Measurements from ENCODE around the gene MAP3K5.

MAP3K5 gene

DNA sequence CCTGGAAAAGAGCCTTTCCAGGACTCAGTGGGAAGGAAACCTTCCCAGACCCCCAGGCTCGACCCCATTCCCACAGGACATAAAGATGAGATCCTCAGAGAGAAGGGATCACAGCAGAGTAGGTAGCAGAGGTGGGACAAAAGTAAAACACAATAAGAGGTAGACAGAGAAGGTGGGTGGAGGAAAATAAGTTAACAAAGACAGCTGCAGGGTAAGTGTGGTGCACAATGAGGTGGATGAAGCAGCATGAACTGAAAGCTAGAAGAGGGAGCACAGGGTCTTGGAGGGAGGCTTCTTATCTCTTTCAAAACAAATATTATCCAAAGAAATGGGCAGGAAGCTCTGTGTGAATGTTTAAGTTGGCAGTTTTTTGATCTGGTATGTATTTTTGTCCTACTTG is 228.1 kb downstream of the MAP3K5 start:
- in situ Hi-C loops (cut with HindIII; ENCODE audit: low sequenced_read_pairs), result no loop called here
- DNase-seq (ENCODE audit: low read depth), result no peak

DNA sequence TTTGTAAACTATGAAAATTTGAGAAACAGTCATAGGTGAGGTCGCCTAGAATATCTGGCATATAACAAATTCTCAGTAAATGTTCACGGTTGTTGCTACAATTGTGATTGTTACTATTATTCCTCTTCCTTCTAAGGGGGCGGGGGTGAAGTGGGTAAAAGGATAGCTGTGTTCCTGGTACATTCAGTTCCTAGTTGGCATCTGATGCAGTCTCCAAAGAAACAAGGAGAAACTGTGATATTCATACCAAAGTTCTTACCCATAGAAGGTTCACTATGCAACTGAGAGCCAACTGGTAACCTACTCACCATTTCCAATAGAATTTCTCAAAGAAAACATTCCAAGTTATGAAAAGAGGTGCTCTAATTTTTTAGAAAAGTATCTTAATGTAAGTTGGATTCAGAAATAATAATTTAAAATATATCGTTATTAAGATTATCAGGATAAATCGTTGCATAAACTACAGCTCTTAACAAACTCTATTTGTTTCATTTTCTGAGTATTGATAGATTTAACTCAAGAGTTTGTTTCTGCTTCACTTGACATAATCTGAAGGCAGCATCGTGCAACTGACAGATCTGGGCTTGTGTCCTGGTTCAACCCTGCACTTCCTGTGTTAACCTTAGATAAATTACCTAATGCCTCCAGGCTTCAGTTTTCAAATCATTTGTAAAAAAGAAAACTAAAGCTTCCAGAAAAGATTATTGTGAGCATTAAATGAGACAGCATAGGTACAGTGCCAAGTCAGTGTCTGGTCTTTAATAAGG is 228.7 kb downstream of the MAP3K5 start:
- DNase-seq (ENCODE audit: low read depth), result no peak
- no peak overlapping the region for H3K4me3 ChIP-seq (ENCODE audit: low read depth, low read length)
- TF ChIP-seq, protein P1, sequence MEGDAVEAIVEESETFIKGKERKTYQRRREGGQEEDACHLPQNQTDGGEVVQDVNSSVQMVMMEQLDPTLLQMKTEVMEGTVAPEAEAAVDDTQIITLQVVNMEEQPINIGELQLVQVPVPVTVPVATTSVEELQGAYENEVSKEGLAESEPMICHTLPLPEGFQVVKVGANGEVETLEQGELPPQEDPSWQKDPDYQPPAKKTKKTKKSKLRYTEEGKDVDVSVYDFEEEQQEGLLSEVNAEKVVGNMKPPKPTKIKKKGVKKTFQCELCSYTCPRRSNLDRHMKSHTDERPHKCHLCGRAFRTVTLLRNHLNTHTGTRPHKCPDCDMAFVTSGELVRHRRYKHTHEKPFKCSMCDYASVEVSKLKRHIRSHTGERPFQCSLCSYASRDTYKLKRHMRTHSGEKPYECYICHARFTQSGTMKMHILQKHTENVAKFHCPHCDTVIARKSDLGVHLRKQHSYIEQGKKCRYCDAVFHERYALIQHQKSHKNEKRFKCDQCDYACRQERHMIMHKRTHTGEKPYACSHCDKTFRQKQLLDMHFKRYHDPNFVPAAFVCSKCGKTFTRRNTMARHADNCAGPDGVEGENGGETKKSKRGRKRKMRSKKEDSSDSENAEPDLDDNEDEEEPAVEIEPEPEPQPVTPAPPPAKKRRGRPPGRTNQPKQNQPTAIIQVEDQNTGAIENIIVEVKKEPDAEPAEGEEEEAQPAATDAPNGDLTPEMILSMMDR (IDR thresholded peaks at IDR 0.05; ENCODE audit: low read depth, low read length, missing control alignments), result no peak
- in situ Hi-C loops (cut with HindIII; ENCODE audit: low sequenced_read_pairs), result no loop called here

More for the DNA sequence above, 228.1 kb downstream of the MAP3K5 start:
- no peak overlapping the region for H3K4me3 ChIP-seq (ENCODE audit: low read depth, low read length)
- TF ChIP-seq, protein P1 (IDR thresholded peaks at IDR 0.05; ENCODE audit: low read depth, low read length, missing control alignments), result no peak

DNA sequence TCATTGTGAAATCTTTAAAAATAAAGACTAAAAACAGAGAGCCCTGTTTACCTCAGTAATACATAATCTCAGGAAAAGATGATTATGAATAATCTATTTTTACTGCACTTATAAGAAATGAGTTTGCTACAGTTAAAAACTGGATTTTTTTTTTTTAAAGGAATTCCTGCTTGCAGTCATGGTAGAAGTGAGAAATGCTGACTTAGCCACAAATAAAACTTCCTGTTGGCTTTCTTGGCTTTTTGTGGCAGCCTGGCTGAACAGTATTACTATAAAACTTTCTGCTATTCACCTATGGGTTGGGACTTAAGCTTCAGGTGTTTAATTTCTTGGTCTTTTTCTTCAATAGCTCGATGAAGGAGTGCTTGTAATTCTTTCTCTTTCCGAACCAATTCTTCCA is 230.1 kb downstream of the MAP3K5 start:
- DNase-seq (ENCODE audit: low read depth), result no peak
- no peak overlapping the region for H3K4me3 ChIP-seq (ENCODE audit: low read depth, low read length)
- in situ Hi-C loops (cut with HindIII; ENCODE audit: low sequenced_read_pairs), result no loop called here
- TF ChIP-seq, protein P1 (IDR thresholded peaks at IDR 0.05; ENCODE audit: low read depth, low read length, missing control alignments), result no peak

DNA sequence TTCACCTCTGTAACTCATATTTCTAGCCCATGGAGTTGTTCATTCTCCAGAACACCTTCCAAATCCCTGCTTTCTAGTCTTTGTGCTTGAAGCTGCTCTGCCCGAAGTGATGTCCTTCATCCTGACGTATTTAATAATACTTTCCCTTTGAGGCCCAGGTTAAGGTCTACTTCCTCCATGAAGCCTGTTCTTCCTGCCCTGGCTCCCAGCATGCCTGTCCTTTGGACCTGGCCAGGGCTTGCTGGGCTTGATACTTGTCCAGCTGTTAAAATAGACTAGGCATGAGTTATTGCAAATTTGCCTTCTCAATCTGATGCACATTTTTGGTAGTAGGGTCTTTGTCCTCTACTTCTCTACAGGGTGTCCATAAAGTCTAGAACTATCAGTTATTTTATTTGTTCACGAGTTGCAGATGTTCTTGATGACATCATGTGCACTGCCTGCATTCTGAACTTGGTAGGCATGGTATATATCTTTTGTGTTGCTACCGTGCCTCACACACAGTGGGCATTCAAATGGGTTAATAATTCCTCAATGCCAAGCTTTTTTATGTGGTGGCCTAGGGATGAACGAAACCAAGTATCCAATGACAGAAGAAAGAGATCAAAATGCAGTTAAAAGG is 239.0 kb downstream of the MAP3K5 start:
- no peak for DNase-seq (ENCODE audit: low read depth)
- TF ChIP-seq, protein P1 (IDR thresholded peaks at IDR 0.05; ENCODE audit: low read depth, low read length, missing control alignments), result no peak
- in situ Hi-C loops (cut with HindIII; ENCODE audit: low sequenced_read_pairs), result no loop called here
- H3K4me3 ChIP-seq (ENCODE audit: low read depth, low read length), result no peak overlapping the region

DNA sequence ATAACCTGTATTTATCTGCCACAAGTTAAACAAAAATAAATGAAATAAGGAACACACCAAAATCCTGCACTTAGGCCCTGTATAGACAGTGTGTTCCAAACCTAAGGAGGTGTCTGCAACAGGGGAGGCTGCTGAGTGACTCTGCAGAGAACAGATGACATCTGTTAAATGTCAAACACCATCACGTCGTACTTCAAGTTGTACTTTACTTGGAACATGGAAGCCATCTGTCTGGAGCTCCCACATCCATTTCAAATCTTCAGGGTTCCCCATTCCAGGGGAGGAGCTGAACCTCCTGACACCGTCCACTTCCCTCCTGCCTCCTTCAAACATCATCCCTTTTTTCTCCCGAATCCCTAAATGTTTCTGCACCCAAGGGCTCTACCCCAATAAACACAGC is 240.2 kb downstream of the MAP3K5 start:
- in situ Hi-C loops (cut with HindIII; ENCODE audit: low sequenced_read_pairs), result no loop called here
- no peak overlapping the region for H3K4me3 ChIP-seq (ENCODE audit: low read depth, low read length)
- no peak for DNase-seq (ENCODE audit: low read depth)
- TF ChIP-seq, protein P1 (IDR thresholded peaks at IDR 0.05; ENCODE audit: low read depth, low read length, missing control alignments), result no peak

DNA sequence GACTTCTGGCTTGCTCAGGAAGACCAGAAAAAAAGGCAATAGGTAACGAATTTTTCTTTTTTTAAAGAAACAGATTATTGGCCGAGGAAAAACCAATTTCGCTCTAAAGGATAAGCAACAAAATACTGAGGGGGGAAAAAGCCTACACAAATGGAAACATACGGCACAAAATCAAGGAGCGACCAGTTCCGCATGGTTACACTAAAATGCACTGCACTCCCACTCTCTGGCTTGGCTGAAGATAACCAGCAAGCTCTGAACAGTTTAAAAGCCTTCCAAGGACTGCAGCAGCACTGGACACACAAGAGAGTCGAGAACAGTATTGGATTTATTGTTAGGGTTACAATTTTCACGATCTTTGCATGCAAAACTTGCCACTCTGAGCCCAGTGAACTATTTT is 241.2 kb downstream of the MAP3K5 start:
- no peak for DNase-seq (ENCODE audit: low read depth)
- in situ Hi-C loops (cut with HindIII; ENCODE audit: low sequenced_read_pairs), result no loop called here
- TF ChIP-seq, protein P1 (IDR thresholded peaks at IDR 0.05; ENCODE audit: low read depth, low read length, missing control alignments), result no peak
- H3K4me3 ChIP-seq (ENCODE audit: low read depth, low read length), result no peak overlapping the region
